NCI-H1417 (cell line): ENCODE data around the gene MRGPRE.

Experiments used
- DNase-seq, 3 experiments: peaks; one replicate each; lab custom pipeline; 2025; lab: John Stamatoyannopoulos, UW

The MRGPRE gene

DNA sequence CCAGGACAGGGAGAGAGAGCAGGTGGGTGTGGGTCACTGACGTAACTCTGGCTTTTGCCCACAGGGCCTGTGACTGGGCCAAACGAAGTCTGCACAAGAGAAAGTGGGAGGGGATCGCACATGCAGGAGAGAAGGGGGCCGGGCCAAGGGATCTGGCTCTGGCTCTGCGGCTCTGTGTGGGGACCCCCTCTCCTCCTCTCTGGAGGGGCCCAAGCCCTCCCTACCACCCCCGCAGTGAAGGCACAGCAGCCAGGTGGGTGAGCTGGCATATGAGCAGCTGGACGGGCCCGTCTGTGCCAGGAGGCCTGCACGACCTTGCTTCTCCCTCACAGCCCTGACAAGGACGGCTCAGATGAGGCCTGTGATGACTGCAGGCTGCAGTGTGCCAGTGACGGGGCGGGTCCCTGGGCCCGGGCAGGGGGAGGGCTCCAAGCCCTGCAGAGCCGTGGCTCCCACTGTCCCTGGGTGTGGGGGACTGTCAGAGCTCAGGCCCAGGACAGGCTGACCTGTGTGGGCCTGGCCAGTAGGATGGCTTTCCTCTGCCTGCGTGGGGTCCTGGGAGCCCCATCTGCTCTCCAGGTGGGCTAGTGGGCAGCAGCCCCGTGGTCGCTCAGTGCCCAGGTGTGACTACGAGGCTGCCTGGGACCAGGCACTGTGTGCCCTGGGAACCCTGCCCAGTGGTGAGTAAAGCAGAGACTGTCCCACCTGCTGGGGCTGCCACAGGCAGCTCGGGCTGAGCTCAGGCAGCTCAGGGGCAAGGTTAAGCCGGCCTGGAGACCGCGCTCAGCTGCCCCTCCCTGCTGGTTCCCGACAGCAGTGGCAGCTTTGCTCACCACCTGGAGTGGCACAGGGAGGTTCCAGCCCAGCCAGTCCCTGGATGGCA lies 35.8 kb downstream of the MRGPRE start:
- DNase-seq = no peak

DNA sequence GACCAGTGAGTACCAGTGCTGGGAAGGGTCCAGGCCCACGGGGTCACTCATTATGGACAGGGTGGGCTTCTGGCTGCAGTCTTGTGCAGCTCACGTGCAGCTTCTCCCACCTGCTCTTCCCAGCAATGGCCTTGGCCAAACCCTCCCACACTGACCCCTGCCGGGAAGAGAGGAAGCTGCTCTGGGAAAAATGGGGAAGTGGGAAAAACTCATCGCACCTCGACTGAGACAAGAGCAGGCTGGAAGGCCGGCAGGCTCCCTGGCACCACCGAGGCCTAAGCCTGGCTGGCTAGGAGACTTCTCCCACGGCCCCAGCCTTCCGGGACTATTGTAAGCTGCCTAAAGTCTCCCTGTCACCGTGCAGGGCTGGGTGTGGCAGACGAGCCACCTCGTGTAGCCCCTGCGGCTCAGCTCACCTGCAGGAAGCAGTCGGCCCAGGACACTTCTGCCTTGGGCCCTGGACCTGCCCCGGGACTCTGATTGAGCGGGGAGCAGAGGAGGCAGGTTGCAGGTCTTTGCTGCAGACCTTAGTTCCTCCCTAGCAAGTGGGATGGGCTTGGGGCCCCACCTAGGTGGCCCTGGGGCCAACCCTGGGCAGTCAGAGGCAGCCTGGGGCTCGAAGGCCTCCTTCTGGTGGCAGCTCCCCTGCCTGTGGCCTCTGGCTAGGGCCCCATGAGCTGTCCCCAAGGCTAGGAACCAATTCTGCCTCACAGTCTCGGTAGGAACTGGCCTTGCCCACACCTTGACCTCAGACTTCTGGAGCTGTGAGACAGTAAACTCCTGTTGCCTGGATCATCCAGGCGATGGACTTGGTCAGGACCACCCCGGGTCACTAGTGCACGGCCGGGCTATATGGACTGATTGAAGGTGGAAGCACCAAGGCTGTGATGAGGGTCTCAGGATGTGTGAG lies 36.7 kb downstream of the MRGPRE start:
- DNase-seq = no peak

DNA sequence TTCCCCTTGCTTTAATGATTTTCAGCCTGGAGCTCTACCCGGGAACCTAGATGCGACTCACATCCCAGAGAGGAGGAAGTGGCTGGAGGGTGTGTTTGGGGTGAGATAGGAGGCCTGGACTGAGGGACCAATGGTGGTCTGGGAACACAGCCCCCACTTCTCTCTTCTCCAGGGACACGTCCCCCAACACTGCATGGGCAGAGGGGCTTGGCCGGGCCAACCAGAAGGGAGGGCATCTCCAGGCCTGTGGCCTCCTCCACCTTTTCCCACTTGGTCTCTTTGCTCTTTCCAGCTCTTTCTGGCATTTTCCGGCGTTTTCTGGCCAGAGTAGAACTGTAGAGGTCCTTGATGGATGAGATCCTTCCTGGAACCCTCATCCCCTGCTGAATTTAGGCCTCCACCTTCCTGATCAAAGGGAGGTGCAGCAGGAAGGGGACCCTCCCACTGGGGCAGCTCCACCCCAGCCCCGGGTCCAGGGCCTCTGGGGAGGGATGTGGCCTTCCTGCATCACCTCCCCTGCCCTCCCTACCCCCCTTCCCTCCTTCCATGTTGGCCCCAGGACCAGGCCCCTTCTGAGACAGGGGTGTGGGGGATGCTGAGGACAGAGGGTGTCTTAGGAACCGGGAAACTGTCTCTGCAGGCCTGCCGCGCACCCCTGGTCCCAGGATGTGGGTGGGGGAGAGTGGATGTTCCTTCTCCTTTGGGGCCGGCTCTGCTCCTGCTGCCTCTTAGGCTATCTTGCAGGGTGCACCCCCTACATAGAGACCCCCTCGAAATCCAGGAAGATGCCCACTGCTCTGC lies 38.0 kb downstream of the MRGPRE start:
- no peak for DNase-seq

DNA sequence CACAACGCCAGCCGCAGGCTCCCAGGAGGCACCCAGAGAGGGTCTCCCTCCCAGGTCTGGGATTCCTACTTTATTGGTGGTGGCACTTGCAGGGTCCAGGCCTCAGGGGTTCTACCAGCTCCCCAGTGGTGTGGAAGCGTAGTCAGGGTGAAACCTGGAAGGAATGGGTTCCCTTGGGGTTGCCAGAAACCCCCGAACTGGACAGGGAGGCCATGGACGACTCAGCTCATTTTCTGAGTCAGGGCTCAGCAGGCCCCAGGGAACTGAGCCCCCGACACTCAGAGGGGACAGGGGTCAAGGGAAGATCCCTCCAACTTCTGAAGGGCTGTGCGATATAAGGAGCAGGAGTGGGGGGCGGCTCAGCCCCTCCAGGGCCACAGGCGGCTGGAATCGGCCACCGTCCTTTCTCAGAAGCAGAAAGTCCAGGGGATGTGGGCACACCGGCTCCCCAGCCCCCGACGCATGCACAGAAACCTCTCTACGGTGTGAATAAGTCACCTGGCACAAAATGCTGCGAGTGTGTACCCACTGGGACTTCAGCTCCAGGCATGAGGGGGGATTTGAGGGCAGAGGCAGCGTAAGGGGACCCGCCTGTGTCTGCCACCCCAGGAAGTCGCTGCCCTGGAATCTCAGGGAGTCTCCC lies 38.7 kb downstream of the MRGPRE start:
- no peak for DNase-seq

DNA sequence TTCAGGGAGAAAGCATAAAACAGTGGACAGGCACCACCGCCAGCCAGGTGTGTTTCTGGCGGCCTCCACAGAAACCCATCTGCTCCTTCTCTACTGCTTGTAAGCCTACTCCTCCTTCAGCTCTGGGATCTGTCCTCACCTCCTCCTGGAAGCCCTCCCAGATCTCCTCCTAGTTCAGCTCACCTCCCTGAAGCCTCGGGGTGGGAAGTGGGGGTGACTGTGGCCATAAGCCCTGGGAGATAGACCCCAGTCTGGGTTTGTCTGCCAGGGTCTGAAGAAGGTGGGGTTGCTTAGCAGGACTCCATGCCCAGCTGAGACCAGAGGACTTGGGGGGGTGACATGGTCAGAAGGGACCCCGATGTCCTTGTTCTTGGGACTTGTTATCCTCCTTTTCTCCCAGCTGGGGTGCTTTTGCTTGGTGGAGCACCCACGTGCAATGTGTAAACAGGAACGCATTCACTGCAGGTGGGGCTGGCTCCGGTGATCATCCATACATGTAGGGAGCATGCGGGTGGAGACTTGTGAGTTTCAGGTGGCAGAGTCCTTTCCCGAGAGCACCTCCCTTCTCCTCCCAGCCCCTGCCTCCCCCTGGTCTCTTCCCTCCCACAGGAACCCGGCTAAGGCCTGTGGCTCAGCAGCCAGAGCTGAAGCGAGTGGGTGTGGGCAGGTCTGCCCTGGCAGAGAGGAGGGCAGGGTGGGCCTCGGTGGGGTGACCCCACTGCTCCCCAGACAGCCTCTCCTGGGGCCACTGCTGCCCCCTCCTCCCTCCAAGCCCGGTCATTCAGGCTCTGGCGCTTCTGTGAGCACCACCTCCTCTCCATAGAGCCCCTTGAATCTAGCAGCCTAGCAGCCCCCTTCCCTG lies 39.5 kb downstream of the MRGPRE start:
- no peak for DNase-seq

DNA sequence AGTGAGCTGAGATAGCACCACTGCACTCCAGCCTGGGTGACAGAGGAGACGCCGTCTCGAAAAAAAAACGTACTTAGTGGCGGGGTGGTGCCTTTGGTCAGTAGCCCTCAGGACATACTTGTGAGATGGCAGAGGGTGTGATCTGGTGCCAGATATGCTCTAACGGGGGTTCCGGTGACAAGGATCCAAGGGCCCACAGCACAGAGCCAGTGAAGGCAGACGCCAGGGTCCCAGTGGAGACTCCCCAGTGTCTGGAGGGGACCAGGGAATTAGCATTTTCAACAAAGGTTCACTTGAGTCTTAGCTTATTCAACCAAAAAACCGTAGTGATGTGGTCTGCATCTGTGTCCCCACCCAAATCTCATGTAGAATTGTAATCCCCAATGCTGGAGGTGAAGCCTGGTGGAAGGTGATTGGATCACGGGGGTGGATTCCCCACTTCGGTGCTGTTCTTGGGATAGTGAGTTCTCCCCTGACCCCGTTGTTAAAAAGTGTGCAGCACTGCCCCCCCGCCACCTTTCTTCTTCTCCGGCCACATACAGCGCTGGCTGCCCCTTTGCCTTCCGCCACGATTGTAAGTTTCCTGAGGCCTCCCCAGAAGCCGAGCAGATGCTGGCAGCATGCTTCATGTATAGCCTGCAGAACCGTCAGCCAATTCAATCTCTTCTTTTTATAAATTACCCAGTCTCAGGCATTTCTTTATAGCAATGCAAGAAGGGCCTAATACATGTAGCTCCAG lies 40.5 kb downstream of the MRGPRE start:
- DNase-seq = no peak

DNA sequence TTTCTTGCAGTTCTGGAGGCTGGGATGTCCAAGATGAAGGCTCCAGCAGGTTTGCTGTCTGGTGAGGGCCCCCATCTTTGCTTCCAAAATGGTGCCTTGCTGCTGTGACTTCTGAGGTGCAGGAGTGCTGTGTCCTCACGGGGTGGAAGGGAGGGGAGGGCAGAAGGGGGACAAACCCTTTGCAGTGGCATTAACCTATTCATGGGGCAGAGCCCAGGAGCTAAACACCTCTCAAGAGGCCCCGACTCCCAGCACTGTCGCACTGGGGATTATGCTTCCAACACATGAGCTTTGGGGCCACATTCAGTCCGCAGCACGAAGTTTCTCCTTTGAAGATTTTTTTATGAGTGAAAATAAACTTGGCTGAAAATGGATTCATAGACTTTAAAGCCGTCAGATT lies 41.6 kb downstream of the MRGPRE start:
- no peak for DNase-seq

DNA sequence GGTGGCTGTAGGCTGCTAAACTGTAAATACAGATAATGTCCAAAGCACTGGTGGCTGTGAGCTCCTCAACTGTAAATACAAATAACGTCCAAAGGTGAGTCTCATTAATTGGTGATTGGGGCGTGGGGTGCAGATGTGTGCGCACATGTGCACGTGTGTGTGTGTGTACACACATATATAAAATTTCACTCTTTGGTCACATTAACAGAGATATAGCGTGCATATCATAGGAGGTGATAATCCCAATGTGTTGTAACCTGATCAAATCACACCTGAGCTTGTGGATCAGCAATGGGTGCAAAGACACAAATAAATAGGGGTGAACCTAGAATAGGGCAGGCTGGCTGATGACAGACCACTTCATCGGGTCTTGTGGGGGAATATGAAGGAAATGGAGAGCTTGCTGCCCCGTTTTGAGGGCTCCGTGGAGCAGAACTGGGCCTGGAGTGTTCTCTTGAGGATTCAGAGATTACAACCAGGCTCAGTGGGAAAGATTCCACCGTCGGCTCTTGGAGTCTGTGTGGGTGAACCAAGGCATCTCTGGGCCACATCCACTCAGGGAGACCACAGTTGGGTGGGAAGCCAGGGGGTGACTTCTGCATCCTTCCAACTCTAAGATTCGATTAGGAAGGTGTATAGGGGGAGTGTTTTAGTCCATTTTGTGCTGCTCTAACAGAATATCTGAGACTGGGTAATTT lies 42.2 kb downstream of the MRGPRE start:
- DNase-seq = no peak

DNA sequence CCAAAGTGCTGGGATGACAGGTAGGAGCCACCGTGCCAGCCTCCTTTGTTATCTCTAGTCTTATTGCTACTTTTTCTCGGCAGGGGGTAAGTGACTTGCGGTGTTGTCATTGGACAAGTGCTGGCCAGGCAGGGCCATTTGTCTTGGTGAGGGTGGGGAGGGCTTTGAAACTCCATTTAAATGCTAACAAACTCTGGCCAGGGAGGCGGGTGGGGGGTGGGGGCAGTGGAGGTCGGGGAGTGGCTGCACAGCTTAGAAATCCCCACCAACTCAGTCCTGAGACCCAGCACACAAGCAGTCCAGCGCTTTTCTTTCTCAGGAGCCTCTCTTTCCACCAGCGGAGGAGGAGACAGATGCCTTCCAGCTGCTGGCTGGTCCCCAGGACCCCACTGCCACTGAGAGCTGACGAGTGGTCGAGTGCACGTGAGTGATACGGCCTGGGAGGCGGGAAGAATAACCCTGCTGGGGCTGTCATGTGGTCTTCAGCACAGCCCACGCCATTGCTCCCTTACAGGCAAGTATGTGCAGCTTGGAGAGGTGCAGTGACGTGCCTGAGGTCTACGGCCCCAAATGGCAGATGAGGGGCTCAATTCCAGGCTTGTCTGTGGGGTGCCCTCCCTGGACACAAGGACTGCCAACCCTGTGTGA lies 42.9 kb downstream of the MRGPRE start:
- no peak for DNase-seq

DNA sequence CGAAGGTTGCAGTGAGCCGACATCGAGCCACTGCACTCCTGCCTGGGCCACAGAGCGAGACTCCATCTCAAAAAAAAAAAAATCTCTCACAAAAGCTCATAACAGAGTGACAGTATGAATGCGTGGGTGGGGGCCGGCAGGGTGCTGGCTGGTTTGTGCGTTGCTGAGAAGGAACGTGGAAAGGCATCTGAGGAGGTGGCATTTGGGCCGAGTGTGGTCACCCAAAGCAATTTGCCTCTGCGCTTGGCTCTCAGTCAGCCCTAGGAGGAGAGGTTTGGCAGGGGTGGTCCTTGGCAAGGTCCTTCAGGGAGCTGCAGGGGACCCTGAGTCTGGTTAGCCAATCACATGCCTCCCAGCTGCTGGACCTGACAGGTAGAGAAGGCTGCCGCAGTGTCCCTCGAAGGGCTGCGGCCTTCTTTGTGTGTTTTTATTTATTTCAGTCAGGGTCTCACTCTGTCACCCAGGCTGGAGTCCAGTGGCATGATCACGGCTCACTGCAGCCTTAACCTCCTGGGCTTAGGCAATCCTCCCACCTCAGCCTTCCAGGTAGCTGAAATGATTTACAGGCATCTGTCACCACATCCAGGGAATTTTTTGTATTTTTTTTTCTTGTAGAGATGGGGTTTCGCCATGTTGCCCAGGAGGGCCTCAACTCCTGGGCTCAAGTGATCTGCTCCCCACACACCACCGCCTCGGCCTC lies 43.6 kb downstream of the MRGPRE start:
- DNase-seq = no peak

DNA sequence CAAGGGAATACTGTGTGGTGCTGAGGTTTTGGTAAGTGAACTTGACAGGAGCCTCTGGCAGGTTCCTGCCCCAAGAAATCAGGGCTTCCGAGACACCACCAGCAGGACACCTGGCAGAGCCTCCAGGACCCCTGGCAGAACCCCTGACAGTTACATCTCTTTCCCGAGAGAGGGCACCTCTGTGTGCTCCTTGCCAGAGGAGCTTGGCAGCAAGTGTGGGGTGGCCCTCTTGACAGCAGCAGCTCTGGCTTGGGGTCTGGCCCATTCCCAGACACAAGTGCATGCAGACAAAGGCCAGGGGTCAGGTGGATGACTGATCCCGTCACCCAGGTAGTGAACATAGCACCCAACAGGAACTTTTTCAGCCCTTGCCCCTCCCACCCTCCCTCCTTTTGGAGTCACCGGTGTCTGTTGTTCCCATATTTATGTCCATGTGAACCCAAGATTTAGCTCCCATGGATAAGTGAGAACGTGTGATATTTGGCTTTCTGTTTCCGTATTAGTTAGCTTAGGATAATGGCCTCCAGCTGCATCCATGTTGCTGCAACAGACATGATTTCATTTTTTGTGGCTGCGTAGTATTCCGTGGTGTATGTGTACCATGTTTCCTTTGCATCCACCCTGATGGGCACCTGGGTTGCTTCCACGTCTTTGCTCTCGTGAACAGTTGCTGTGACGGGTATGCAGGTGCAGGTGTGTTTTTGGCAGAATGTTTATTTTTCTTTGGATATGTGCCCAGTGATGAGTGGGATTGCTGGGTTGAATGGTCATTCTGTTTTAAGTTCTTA lies 45.9 kb downstream of the MRGPRE start:
- DNase-seq = no peak

DNA sequence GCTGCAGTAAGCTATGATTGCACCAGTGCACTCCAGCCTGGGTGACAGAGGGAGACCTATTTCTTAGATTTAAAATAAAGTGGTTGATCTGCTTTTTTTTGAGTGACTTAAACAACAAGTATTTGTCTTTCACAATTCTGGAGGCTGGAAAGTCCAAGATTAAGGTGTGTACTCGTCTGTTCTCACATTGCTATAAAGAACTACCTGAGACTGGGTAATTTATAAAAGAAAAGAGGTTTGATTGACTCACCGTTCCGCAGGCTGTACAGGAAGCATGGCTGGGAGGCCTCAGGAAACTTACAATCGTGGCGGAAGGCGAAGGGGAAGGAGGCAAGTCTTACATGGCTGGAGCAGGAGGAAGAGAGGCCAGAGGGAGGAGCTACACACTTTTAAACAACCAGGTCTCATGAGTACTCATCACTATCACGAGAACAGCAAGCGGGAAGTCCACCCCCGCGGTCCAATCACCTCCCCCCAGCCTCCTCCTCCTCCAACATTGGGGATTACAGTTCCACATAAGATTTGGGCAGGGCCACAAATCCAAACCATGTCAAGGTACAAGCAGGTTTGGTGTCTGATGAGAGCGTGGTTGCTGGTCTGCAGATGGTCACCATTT lies 47.4 kb downstream of the MRGPRE start:
- no peak for DNase-seq

DNA sequence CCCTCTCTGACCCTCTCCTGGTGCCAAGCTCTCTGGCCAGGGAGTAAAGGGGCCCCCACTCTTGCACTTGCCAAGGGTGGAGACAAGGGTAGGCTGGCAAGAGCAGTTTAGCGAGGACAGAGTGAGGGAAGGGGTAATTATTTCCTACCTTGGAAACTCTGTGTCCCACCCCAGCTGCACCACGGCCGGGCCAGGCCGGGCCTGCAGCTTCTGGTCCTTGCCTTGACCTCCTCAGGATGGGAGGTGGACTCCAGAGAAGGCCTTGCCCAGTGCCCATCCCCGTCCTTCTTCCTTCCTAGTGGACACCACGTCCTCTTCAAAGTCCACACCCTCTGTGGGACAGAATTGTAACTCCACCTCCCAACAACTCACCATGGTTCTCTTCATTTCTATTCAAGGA lies 48.7 kb downstream of the MRGPRE start:
- DNase-seq = no peak

DNA sequence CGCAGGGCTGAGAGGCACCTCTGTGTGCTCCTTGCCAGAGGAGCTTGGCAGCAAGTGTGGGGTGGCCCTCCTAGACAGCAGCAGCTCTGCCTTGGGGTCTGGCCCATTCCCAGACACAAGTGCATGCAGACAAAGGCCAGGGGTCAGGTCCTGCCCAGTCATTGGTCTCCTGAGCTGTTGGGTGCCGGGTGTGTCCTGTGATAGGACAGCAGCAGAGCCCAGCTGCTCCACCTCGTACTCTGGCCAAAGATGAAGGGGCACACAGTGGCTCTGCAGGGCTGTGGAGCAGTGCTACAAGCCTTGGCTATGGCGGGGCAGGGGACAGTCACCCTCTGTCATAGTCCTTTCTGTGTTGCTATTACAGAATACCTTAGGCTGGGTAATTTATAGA lies 49.8 kb downstream of the MRGPRE start:
- DNase-seq = no peak

DNA sequence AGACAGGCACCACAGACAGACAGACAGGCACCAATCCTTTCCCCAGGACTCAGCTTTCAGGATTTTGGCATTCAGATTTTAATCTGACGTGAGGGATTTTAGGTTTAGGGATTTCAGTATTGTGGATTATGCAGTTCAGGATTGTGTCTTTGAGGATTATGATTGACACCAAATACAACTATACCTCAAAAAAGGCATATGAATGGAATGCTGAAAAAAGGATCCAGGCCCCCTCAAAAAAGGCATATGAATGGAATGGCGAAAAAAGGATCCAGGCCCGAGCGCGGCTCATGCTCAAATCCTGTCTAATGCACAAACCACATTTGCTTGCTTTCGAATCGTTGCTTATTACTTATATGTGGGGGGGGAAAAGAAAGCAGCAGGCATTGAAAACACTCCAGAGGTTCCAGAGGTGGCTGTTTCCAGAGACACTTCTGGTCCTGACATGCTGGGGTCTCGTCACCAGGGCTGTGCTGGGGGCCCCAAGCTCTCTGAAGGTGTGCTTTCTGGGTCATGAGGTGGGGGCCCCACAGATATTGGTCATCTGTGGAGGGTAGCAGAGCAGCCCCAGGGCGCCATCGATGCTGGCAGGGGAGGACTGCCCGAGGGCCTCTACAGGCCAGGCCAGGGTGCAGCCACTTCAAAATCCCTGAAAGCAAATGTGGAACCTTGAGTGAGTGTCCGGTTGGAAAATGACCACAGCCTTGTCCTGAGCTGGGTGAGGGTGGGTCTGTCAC lies 50.3 kb downstream of the MRGPRE start:
- DNase-seq = no peak

DNA sequence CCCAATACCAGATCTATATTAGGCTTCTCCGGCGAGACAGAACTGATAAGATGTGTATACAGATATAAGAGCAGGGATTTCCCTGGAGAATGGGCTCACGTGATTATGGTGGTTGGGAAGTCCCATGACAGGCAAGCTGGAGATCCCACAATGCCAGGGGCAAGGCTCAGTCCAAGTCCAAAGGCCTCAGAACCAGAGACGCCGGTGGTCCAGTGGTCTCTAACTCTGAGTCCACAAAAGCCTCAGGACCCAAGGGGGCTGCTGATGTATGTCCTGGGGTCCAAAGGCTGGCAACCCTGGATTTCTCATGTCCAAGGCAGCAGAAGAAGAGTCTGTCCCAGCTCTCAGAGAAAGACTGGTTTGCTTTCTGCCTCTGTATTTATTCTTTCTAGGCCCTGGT lies 51.3 kb downstream of the MRGPRE start:
- no peak for DNase-seq
